Superior temporal gyrus (tissue), 1 donor: Measurements from ENCODE around the gene HSD11B1L.
"Not testable (repeated sequence)": the region's sequence is repeated elsewhere in the genome, so short reads cannot be mapped to it uniquely, and the experiment has no call there.

Experiments used
- DNase-seq: peaks from one replicate; pipeline ENCODE4 v3.0.0-alpha.2; 2016; ENCODE audit errors: extremely low spot score

Gene HSD11B1L

GRCh38 chr19:5687360-5688198 lies 6.8 kb downstream of the HSD11B1L start:
- DNase-seq: no peak

DNA sequence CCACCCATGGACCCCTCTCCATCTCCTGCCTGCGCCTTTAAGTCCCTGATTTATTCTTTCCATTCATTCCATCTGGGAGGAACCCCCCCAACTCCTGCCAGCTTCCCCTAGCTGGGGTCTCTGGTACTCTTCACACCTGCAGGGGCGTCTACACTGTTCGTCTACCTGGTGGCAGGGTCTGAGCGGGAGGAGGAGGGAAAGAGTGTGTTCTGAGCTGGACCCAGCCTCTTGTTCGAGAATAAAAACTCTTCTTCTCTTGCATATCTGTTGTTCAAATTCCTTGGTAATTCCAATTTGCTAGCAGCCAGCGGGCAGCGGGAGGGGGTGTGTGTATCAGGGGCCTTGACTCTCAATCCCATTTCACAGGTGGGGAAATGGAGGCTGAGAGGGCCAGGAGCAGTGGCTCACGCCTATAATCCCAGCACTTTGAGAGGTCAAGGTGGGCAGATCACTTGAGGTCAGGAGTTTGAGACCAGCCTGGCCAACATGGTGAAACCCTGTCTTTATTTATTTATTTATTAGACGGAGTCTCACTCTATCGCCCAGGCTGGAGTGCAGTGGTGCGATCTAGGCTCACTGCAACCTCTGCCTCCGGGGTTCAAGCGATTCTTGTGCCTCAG lies 7.5 kb downstream of the HSD11B1L start:
- DNase-seq: not testable (repeated sequence)

DNA sequence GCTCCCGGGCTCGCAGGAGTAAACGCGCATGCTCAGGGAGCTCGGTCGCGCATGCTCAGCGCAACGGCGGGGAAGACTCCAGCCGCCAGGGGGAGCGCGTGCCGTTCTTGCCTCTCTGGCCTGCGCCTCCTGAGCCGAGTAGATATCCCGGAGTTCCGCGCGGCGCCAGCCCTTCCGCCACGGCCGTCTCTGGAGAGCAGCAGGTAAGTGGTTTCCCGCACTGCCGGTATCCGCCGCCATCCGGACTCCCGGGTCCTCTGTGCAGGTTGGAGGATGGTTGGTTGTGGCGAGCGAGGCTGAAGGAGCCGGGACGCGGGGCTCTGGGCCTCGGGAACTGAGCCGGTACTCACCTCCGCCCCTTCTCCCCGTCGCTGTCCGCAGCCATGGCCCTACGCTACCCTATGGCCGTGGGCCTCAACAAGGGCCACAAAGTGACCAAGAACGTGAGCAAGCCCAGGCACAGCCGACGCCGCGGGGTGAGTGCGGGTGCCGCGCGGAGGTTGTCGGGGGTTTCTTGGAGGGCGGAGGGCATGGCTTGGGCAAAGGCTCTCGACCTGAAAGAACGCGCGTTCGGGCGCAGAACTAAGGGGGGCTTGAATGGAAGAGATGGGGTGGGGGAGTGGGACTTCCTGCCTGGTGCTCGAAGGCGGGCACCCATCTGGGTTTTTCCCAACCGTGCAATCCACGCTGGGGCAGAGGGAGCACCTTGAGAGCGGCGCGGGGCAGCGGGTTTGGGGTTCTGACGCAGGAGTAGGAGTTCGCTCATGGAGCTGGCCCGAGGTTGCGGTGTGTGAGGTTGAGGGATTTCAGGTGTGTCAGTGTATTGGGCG lies 9.5 kb downstream of the HSD11B1L start, which contains the start of gene RPL36:
RPL36 (plus strand) TSS at position 171 of the 830 bp plus-strand sequence; CDS start at position 384, 213 bp downstream.
- peak; percentile 98 for DNase-seq

- peak; percentile 15 for DNase-seq
These were observed 10.4 kb downstream of the HSD11B1L start for GRCh38 chr19:5690955-5691821.

GRCh38 chr19:5691822-5692722 lies 11.2 kb downstream of the HSD11B1L start:
- no peak for DNase-seq

DNA sequence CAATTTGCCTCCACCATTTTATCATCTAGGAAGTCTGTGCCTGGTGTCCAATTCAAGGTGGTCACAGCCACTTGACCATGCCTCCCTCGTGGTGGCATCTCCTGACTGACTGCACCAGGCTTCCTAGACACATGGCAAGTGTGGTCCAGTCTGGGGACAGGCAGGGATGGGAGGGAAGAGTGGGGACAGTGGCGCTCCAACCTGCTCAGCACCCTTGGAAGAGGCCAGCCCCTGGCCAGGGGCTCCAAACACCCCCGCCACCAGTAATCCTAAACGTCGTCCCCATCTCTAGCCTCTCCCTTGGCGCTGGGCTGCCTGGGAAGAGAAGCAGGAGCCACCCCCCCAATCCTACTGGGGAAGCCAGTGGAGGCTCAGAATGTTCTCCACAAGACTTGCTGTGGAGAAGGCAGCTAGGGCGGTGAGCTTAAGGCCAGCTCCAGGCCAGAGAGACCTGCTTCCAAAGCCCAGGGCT lies 11.9 kb downstream of the HSD11B1L start:
- DNase-seq: no peak

DNA sequence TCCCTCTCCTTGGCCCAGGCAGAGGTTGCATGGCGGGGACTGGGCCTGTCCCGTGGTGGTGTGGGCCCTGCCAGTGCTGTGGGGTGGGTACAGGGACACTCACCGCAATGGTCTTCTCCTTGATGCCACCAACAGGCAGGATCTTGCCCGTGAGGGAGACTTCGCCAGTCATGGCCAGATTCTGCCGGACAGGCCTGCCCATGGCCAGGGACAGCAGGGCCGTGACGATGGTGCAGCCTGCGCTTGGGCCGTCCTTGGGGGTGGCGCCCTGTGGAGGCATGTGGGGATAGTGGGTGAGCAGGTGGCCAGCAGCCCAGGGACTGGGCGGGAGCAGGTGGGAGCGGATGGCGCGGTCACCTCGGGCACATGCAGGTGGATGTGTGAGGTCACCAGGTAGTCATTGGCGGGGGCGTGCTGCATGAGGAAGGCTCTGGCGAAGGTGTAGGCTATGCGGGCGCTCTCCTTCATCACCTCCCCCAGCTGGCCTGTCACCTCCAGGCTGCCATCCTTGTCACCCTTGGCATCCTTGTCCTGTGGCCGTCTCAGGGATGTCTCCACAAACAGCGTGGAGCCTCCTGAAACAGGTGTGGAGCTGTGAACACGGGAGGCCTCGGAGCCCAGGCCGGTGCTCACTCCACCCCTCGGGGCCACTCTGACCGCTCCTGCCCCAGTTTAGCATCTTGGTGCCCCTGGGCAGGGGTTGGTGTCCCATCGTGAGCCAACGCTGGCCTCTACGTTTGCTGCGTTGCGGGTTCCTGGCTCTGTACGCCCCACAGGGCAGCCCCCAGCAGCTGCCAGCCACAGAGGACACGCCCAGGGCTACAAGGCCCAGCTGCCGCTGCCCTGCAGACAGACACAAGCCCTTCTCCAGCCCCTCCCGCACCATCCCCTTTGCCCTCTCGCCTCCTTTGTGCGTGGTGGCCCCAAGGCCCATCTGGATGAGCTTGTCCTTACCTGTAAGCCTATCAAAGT lies 12.7 kb downstream of the HSD11B1L start:
- DNase-seq: no peak

GRCh38 chr19:5694167-5694955 lies 13.5 kb downstream of the HSD11B1L start:
- no peak for DNase-seq

- DNase-seq: no peak
These were observed 14.3 kb downstream of the HSD11B1L start for GRCh38 chr19:5694956-5695648.

- DNase-seq: no peak
These were observed 14.9 kb downstream of the HSD11B1L start for GRCh38 chr19:5695649-5696195.

DNA sequence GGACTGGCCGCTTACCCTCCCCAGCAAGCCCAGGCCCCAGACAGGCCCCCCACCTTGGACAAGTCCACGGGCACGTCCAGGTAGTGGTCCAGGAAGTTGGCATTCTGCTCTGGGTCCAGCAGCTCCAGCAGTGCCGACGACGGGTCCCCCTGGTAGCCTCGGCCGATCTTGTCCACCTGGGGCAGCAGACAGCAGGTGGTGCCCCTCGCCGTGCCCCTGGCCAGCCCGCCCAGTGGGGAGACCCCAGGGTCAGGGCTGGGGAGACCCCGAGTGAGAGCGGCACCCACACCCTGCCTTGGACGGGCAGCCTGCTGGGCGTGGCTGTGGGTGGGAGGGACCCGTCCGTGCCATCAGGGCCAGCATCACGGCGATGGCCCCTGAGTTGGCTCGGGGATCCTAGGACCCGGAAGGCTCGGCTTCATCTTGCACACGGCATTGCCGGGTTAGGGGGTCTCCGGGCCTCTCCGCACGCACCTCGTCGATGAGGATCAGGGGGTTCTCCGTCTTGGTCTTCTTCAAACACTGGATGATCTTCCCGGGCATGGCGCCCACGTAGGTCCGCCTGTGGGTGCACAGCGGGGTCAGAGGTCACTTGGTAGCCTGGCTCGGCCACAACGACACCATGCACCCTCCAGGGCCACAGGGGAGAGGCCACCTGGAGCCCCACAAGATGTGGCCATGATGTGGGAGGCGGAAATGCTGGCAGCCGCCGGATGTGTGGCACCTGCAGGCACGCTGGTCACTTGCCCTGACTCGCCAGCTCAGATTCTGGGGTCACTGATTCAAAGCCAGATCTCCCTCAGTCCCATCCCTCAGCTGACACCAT lies 15.6 kb downstream of the HSD11B1L start:
- DNase-seq: no peak

DNA sequence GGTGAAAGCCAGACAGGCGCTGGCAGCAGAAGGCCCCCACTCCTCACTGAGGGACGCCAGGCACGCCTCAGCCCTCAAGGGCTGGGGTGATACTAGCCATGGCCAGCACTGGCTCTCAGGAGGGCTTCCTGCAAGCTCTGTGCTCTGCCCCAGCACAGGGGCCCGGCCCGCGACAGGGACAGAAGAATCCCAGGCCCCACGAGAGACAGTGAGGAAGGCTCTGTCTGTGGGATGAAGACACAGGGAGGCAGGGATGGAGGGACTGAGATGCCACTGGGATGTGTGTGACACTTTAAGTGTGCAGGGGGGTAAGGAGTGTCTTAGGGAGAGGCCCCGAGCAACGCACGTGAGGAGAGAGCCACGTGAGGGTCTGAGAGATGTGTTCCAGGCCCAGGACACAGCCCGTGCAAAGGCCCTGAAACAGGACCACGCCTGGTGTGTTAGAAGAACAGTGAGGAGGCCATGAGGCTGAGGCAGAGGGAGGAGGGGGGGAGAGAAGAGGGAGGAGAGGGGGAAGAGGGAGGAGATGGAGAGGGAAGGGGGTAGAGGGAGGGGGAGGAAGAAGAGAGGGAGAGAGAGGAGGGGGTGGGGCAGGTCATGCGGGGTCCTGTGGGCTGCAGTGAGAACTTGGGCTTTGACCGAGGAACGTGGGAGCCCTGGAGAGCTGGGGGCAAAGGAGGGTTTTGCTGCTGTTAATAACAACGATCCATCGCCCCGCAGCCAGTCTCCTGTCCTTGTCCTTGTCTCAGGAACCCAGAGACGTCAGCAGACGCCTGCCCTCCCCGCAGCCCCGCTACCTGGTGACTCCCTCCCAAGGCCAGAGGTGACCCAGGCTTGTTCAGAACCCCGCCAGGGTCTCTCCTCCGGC lies 16.4 kb downstream of the HSD11B1L start:
- no peak for DNase-seq

- DNase-seq: no peak
These were observed 17.2 kb downstream of the HSD11B1L start for GRCh38 chr19:5697890-5698634.

- DNase-seq: no peak
These were observed 18.0 kb downstream of the HSD11B1L start for GRCh38 chr19:5698635-5699422.
